ENCODE results near the gene GRK2. TPM values are rescaled to one million over a fixed set of nuclear protein-coding genes. Genes with fewer than 3 reads are reported as not detected.

Gene GRK2
- total and polyA plus RNA-seq, 9 of the 15 experiments (the other 6 are each of a cell fraction or from before 2014, with no cell fraction given), result 0.24 to 95.8 (median 56.5) TPM

- TF ChIP-seq KHSRP (IDR thresholded peaks at IDR 0.05) (no peak), HNRNPL (IDR thresholded peaks at IDR 0.05; ENCODE audit: low read depth, low read length) (no peak), TGIF2 (CRISPR knock-in tag; IDR thresholded peaks at IDR 0.05) (no peak), ZFP1 (CRISPR knock-in tag; IDR thresholded peaks at IDR 0.05) (no peak), TCF7 (IDR thresholded peaks at IDR 0.05; ENCODE audit: borderline replicate concordance) (no peak), ZNF785 (CRISPR knock-in tag; IDR thresholded peaks at IDR 0.05) (no peak), ASH1L (IDR thresholded peaks at IDR 0.05; ENCODE audit: borderline replicate concordance, low read depth, partially characterized antibody) (peak; percentile 50), KAT2B (IDR thresholded peaks at IDR 0.05; ENCODE audit: low read depth, low read length) (no peak), RBM15 (IDR thresholded peaks at IDR 0.05; ENCODE audit: insufficient read depth, low read length) (no peak), POLR2AphosphoS2 (IDR thresholded peaks at IDR 0.05; ENCODE audit: low read length) (no peak), ZFP36 (IDR thresholded peaks at IDR 0.05; ENCODE audit: low read depth, low read length, partially characterized antibody) (no peak), FOXA3 (CRISPR knock-in tag; conservative IDR thresholded peaks at IDR 0.05 in 1 of 2, IDR thresholded peaks at IDR 0.05 in 1 of 2) (no peak), MAX (CRISPR knock-in tag; IDR thresholded peaks at IDR 0.05) (peak; percentile 45), U2AF1 (optimal IDR thresholded peaks at IDR 0.05; ENCODE audit: low read depth, low read length) (no peak), ELK3 (CRISPR knock-in tag; IDR thresholded peaks at IDR 0.05) (no peak), SP1 (CRISPR knock-in tag; IDR thresholded peaks at IDR 0.05) (peak; percentile 52; the same call in 1 of the 2 replicates), MLX (CRISPR knock-in tag; conservative IDR thresholded peaks at IDR 0.05) (no peak), ZFP91 (CRISPR knock-in tag; IDR thresholded peaks at IDR 0.05) (0 out of 2 replicates have a peak, but pooled peaks have one; percentile 49), ZSCAN32 (CRISPR knock-in tag; IDR thresholded peaks at IDR 0.05) (no peak), E2F3 (CRISPR knock-in tag; IDR thresholded peaks at IDR 0.05) (0 out of 2 replicates have a peak, but pooled peaks have one; percentile 32), SIN3A (IDR thresholded peaks at IDR 0.05; ENCODE audit: borderline replicate concordance in 2 of 2, control insufficient read depth in 1 of 2, low read depth in 2 of 2, low read length in 2 of 2) (no peak), KLF1 (tag; IDR thresholded peaks at IDR 0.05) (peak; percentile 68; the same call in 1 of the 2 replicates), CGGBP1 (CRISPR knock-in tag; IDR thresholded peaks at IDR 0.05) (no peak)
Measured at GRCh38 chr11:67262731-67263675, 3.3 kb upstream of the GRK2 start (continued).

Data from K562 (cell line).